Left lung (tissue), 10 donors: ENCODE results near the gene L3MBTL3. TPM values are rescaled to one million over a fixed set of nuclear protein-coding genes. Genes with fewer than 3 reads are reported as not detected.

Experiments used
- ATAC-seq: fragments of 200-7000 bp; cut with Tn5 transposase; one replicate; pipeline ENCODE4 v1.9.1; 2020; ENCODE audit warnings: moderate library complexity
- DNase-seq, 4 donors: peaks; one replicate each; pipeline ENCODE4 v3.0.0-alpha.2; 2013 to 2020
- H3K27ac ChIP-seq, 2 donors: fragments of 200-600 bp; sonication (generic) in 1 of 2; one replicate each; pipeline versions ENCODE4 v1.5.0 to v1.8.0; 2020 to 2021
- H3K27me3 ChIP-seq, 2 donors: fragments of 200-600 bp; sonication (generic) in 1 of 2; one replicate each; pipeline versions ENCODE4 v1.5.0 to v1.8.0; 2020 to 2021
- H3K36me3 ChIP-seq, 2 donors: fragments of 200-600 bp; sonication (generic) in 1 of 2; one replicate each; pipeline versions ENCODE4 v1.5.0 to v1.8.0; 2020 to 2021
- H3K4me1 ChIP-seq, 2 donors: fragments of 200-600 bp; one replicate each; pipeline ENCODE4 v1.8.0; 2021
- H3K4me3 ChIP-seq, 2 donors: fragments of 200-600 bp; sonication (generic) in 1 of 2; one replicate each; pipeline versions ENCODE4 v1.5.0 to v1.8.0; 2020 to 2021; ENCODE audit warnings: mild to moderate bottlenecking in 1 of 2
- H3K9me3 ChIP-seq, 2 donors: fragments of 200-600 bp; sonication (generic) in 1 of 2; one replicate each; pipeline versions ENCODE4 v1.5.0 to v1.8.0; 2020 to 2021
- intact Hi-C, 2 donors: fragments of 100-400 bp; cut with DNase I; formaldehyde crosslinking; loops; one replicate each; pipeline versions ENCODE4 v1.11.2 to v1.14.2; 2022
- polyA plus RNA-seq, 6 donors: library from polyadenylated mRNA; unstranded; fragments of 120-200 nt; gene quantifications; one replicate each; pipeline ENCODE4 v1.2.1, GENCODE V29; 2013; ENCODE audit not compliant: insufficient read length in 6 of 6
- total RNA-seq, 2 donors: library from RNA; stranded (reverse); fragmentation: NEBNext Ultra II Directional; extraction: Animal tissue kit (Norgen Biotek cat#: 25700); gene quantifications; one replicate each; pipeline ENCODE4 v1.2.1, GENCODE V29; 2021
- TF ChIP-seq, protein P1 (sequence below), 2 donors: fragments of 200-600 bp; sonication (generic) in 1 of 2; IDR thresholded peaks; one replicate each; pipeline versions ENCODE4 v1.5.0 to v1.8.0; 2021; ENCODE audit warnings: antibody characterized with exemption in 2 of 2
- donor health status: DM: no; HTN: yes; CAD: no.
- donor health status: DM: no; HTN: no; CAD: no.

Gene L3MBTL3
- total and polyA plus RNA-seq, 8 donors, result 5.7 to 28.5 (median 17.3) TPM

DNA sequence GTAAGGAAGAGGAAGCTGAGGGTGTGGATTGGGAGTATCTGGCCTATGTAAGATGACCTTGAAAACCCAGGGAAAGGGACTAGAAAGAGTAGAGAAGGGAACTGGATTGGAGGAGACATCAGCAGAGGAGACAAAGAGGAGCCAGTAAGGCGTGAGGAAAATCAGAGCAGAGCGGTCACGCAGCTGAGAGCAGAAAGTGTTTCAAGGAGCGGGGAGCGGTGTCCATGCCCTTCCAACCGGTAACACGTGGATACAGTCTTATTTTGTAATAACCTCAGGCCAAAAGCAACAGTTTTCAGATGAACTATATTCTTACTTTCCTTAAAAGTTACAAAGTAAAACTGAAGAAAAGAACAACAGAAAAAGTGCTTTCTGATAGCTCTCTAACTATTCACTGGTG lies 36.3 kb downstream of the L3MBTL3 start:
- H3K4me3 ChIP-seq, result no peak overlapping the region
- ATAC-seq (no peak), DNase-seq (no peak)
- no peak overlapping the region for H3K27ac ChIP-seq
- peaks cover 0 to 49% of the 10 kb centered on the region in 2 donors for H3K36me3 ChIP-seq
- intact Hi-C loops, result no loop called here
- no peaks in the 10 kb centered on the region for H3K4me1 ChIP-seq
- H3K27me3 ChIP-seq, result no peaks in the 10 kb centered on the region
- no peaks in the 10 kb centered on the region for H3K9me3 ChIP-seq
- TF ChIP-seq, protein P1, sequence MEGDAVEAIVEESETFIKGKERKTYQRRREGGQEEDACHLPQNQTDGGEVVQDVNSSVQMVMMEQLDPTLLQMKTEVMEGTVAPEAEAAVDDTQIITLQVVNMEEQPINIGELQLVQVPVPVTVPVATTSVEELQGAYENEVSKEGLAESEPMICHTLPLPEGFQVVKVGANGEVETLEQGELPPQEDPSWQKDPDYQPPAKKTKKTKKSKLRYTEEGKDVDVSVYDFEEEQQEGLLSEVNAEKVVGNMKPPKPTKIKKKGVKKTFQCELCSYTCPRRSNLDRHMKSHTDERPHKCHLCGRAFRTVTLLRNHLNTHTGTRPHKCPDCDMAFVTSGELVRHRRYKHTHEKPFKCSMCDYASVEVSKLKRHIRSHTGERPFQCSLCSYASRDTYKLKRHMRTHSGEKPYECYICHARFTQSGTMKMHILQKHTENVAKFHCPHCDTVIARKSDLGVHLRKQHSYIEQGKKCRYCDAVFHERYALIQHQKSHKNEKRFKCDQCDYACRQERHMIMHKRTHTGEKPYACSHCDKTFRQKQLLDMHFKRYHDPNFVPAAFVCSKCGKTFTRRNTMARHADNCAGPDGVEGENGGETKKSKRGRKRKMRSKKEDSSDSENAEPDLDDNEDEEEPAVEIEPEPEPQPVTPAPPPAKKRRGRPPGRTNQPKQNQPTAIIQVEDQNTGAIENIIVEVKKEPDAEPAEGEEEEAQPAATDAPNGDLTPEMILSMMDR (IDR thresholded peaks at IDR 0.05), result no peak

DNA sequence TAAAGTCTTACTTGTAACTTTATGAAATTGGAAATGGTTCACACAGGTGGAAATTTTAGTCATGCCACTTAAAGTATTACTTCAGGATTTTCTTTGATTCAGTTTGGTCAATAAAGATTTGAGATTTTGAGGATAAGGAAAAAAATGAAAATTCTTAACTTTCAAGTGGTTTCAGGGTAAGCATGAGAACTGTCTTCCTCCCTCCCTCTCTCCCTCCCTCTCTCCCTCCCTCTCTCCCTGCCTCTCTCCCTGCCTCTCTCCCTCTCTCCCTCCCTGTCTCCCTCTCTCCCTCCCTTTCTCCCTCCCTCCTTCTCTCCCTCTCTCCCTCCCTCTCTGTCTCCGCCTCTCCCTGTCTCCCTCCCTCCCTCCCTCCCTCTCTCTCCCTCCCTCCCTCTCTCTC lies 36.9 kb downstream of the L3MBTL3 start:
- Histone ChIP-seq H3K9me3 (no peaks in the 10 kb centered on the region), H3K4me3 (no peak overlapping the region), H3K27me3 (no peaks in the 10 kb centered on the region), H3K4me1 (no peaks in the 10 kb centered on the region), H3K36me3 (peaks cover 0 to 49% of the 10 kb centered on the region in 2 donors), H3K27ac (no peak overlapping the region)
- DNase-seq (no peak), ATAC-seq (no peak)
- TF ChIP-seq, protein P1 (IDR thresholded peaks at IDR 0.05), result no peak
- intact Hi-C loops, result no loop called here

DNA sequence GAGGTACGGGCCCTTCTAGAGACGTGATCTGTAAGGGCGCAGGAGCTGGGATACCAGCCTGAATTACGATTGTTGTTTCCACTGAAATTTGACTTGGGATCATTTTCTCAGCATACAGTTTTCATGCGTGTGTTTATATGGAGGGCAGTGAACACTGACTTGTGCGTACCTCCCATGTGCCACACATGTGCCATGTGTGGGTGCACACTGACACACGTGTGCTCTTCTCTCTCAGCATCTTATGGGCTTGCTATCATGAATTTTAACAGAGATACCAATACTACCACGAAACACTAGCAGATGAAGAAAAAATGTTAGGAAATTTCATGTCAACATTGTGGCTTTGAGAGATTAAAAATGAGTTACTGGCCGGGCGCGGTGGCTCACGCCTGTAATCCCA lies 39.1 kb downstream of the L3MBTL3 start:
- H3K36me3 ChIP-seq, result peaks cover 0 to 45% of the 10 kb centered on the region in 2 donors
- intact Hi-C loops, result no loop called here

DNA sequence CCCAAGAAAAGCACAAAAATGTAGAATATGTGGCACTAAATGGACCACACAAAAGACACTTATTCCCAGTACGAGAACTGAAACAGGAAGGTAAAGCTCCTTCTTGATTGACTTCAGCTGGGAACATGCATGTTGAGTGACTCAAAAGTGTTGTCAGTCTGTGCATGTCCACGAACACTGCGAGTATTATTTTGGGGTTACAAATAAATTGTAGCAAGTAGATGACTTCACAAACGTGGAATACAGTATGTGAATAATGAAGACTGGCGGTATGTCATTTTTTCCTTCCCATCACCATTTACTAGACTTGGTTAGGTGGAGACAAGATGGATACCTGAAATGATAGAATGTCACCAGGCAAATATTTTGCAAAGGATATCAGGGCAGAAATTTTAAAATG lies 45.4 kb downstream of the L3MBTL3 start:
- H3K4me3 ChIP-seq, result no peak overlapping the region
- TF ChIP-seq, protein P1 (IDR thresholded peaks at IDR 0.05), result no peak
- no peaks in the 10 kb centered on the region for H3K9me3 ChIP-seq
- H3K36me3 ChIP-seq, result peaks cover 0 to 45% of the 10 kb centered on the region in 2 donors
- no peaks in the 10 kb centered on the region for H3K27me3 ChIP-seq
- no peak overlapping the region for H3K27ac ChIP-seq
- DNase-seq (no peak), ATAC-seq (no peak)
- intact Hi-C loops, result no loop called here
- H3K4me1 ChIP-seq, result no peaks in the 10 kb centered on the region

More for the DNA sequence above, 39.1 kb downstream of the L3MBTL3 start:
- H3K4me1 ChIP-seq, result no peaks in the 10 kb centered on the region
- H3K27me3 ChIP-seq, result no peaks in the 10 kb centered on the region
- no peak overlapping the region for H3K27ac ChIP-seq
- TF ChIP-seq, protein P1 (IDR thresholded peaks at IDR 0.05), result no peak
- ATAC-seq (no peak), DNase-seq (no peak)
- no peak overlapping the region for H3K4me3 ChIP-seq
- H3K9me3 ChIP-seq, result no peaks in the 10 kb centered on the region

DNA sequence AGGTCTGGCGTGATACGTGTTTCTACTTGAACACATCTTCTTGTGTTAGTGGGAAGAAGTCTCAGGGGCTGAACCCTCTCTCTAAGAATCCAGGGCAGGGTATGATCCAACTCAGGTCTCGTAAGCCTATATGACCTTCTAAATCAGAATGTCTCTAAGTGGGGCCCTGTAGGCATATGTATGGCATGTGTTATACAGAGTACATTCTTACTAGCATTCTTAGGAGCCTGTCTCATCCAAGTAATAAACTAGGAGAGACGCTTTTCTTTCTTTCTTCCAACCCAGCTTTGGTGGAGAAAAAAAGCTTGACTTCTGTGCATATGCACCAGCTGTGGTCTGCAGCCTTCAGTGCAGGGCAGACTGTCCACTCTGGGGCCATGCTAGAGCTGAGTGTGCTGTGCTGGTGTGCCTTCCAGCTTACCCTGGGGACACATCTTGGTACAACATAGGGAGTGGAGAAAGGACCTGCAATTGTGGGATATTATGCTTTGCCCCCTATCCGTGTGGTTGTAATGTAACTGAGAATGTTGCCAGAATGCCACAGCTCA lies 47.3 kb downstream of the L3MBTL3 start:
- Histone ChIP-seq H3K9me3 (no peaks in the 10 kb centered on the region), H3K4me1 (no peaks in the 10 kb centered on the region), H3K4me3 (no peak overlapping the region), H3K27ac (no peak overlapping the region), H3K27me3 (no peaks in the 10 kb centered on the region), H3K36me3 (peaks cover 0 to 39% of the 10 kb centered on the region in 2 donors)
- TF ChIP-seq, protein P1 (IDR thresholded peaks at IDR 0.05), result no peak
- DNase-seq (no peak), ATAC-seq (no peak)
- intact Hi-C loops, result no loop called here
